NCI-H1105 (cell line): Measurements from ENCODE around the gene PTCRA.

ENCODE experiments used
- DNase-seq: peaks from one replicate; lab custom pipeline; 2025; lab: John Stamatoyannopoulos, UW

The PTCRA gene

DNA sequence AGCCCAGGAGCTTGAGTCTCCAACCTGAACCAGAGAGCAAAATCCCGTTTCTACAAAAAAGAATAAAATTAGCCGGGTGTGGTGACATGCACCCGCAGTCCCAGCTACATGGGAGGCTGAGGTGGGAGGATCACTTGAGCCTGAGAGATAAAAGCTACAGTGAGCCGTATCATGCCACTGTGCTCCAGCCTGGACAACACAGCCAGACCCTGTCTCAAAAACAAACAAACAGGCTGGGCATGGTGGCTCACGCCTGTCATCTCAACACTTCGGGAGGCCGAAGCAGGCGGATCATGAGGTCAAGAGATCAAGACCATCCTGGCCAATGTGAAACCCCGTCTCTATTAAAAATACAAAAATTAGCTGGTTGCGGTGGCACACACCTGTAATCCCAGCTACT is 11.4 kb upstream of the PTCRA start:
- DNase-seq = no peak

DNA sequence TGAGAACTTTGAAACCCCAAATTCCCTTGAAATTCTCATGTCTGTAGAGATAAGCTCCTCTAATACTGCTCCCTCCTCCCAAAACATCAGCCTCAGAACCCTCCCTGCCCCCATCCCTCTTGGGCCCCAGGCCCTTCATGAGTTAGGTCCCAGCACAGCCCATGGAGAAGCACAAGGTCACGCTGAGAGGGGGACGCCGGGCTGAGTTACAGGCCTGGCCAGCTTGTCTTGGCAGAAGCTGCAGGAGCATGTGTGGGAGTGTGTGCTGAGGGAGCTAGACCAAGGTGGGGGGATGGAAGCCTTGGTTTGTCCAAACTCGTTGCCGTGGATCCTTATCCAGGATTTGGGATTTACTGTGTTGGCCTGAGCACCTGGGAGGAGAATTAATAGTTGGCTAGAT is 8.5 kb upstream of the PTCRA start:
- DNase-seq = no peak

DNA sequence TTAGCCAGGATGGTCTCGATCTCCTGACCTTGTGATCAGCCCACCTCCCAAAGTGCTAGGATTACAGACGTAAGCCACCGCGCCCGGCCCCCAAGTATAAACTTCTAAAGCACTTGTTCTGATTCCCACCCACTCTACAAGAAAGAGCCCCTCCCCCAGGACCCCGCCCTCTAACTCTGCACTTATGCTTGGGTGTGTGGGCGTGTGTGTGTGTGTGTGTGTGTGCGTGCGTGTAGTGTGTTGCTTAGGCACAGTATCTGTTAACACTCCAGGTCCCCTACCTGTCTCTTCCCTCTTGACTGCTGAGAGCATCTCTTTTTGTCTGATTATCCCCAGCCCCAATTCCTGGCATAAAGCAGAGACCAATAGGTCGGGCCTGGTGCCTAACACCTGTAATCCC is 6.0 kb upstream of the PTCRA start:
- DNase-seq = no peak

DNA sequence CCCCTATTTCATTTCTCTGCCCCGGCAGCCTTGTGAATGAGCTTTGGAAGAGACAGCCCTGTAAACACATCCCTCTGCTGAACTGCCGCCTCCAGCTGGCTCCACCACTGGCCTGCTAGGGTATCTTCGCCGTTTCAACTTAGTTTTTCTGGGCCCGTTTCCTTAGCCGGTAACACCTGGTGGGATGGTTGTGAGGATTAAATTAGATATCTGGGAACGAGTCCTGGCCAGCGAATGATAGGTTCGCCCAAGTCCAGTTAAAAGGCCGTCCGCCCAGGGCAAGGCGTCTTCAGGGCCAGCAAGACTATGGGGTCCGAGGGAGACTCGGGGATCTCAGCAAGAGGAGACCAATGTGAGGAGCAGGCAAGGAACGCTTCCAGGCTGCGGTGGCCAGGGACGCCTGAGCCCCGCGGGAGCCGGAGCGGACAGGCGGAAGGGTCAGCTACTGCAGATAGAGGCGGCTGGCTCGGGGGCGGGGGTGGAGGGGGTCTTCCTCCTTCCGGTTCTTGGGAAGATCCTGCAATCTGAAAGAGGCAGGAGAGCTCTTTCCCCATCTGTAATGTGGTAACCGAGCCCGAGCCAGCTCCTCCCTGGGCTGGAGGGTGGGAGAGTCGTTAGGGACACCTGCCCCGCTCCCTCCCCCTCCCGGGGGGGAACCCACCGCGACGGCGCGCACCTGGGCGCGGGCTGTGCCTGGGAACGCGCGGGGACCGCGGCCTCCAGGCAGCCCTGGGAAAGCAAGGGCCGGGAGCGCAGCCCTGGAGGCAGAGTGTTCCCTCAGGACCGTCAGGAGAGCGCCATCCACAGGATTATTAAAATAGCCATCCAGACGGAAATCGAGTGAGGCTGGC is 4.5 kb upstream of the PTCRA start:
- no peak for DNase-seq

DNA sequence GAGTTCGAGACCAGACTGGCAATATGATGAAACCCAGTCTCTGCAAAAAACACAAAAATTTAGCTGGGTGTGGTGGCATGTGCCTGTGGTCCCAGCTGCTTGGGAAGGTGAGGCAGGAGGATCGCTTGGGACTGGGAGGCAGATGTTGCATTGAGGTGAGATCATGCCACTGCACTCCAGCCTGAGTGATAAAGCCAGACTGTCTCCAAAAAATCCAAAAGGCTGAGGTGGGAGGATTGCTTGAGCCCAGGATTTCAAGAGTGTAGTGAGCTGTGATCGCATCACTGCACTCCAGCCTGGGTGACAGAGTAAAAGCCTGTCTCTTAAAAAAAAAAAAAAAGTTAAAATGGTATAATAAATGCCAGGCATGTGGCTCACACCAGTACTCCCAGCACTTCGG is 1.3 kb upstream of the PTCRA start:
- no peak for DNase-seq

DNA sequence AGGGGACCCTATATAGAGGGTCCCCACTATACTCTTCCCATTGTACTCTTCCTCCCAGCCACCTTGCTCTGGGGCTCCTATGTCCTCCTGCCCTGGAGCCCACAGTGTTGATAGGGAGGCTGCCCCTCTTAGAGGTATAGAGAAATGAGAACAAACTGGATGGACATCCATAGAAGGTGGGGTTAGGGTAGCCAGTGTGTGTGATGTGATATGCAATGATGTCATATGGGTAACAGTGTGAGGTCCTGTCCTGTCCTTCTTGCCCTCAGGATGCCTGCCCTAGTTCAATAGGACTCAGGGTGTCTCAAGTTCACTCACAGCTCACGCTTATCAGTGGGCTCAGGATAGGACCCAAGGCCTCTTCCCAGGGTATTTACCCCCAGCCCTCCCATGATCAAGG is 435 bp downstream of the PTCRA start:
- no peak for DNase-seq

DNA sequence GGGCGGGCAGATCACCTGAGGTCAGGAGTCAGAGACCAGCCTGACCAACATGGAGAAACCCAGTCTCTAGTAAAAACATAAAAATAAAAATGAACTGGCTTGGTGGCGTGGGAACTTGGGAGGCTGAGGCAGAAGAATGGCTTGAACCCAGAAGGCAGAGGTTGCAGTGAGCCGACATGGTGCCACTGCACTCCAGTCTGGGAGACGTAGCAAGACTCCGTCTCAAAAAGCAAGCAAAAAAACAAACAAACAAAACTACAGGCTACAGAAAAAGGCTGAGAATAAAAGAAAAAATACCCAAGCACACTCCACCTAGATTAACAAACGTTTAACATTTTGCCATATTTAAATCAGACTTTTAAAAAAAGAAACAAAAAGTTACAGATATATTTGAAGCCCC is 5.9 kb downstream of the PTCRA start:
- DNase-seq = no peak

DNA sequence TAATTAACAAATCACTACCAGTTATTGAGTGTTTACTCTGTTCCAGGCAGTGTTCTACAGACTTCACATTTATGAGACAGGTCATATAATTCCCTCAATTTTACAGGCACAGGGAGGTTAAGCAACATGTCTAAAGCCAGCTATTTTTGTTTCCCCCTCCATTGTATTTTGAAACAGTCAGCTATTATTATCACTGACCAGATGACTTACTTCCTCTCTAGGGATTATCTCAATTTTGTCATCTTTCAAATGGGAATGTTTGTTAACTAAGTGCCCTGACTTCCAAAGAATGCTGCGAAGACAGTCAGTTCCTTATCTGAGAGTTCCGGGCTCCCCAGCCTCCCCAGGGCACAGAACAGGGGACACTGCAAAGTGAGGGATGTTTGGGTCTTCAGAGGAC is 7.8 kb downstream of the PTCRA start:
- no peak for DNase-seq

DNA sequence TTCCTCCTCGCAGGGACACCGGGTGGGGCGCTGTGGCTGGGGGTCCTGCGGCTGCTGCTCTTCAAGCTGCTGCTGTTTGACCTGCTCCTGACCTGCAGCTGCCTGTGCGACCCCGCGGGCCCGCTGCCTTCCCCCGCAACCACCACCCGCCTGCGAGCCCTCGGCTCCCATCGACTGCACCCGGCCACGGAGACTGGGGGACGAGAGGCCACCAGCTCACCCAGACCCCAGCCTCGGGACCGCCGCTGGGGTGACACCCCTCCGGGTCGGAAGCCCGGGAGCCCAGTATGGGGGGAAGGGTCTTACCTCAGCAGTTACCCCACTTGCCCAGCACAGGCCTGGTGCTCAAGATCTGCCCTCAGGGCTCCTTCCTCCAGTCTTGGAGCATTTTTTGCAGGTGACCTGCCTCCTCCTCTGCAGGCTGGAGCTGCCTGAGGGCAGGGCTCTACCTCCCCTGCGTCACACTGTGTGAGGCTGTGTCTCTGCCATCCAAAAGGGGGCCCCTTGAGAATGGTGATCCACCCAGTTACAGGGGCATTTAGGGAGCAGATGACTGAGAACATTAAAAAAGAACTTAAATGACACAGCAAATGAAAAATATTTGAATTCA is 9.5 kb downstream of the PTCRA start:
- no peak for DNase-seq

DNA sequence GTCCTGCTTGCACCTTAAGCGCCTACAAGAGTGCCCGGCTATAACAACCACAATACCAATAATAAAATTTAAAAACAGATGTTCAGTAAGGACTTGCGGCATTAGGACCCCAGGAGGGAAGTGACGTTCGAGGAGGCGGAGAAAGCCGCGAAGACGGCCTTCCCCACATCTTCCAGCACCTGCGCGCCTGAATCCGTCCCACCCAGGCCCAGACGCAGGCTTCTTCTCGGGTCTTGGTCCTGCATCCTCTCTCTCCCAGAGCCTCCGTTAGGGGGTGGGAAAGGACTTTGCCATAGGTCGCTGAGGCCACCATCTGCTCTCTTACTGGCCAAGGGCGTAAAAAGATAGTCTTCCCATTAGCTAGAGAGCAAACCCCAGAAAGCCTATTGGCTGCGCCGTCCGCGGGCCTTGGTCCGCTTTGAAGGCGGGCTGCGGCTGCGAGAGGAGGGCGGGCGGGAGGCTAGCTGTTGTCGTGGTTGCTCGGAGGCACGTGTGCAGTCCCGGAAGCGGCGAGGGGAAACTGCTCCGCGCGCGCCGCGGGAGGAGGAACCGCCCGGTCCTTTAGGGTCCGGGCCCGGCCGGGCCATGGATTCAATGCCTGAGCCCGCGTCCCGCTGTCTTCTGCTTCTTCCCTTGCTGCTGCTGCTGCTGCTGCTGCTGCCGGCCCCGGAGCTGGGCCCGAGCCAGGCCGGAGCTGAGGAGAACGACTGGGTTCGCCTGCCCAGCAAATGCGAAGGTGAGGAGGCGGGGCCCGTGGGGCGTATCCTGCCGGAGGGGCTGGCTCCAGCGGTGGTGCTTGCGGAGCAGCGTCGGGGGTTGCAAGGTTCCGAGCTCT is 13.3 kb downstream of the PTCRA start, which contains the start of gene CNPY3:
TSS of gene CNPY3 (plus strand) at position 495 of the 835 bp plus-strand sequence. CDS start at position 586, 91 bp downstream.
- DNase-seq = peak; percentile 99

DNA sequence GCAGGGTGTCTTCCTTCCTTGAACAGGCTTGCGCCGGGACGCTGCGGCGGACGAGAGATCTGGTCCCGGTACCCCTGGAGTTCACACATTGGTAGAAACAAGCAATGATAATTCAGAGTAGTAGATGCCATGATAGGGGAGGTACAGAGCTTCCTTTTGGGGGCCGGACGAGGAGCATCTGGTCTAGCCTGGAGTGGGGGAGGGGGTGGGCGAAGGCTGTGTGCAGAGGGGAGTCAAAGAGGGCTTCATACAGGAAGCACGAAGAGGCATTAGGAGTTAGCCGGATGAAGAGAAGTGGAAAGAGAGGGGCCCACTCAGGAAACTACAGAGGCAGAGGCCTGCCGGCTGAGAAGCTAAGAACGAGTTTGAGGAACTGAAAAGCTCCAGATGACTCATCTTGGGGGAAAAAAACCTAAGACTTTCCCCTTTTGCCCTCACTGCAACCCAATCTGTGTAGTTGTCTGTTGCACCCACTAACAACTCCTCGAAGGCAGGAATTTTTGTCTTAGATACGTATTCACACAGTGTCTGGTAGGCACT is 14.0 kb downstream of the PTCRA start:
- peak; percentile 41 for DNase-seq

DNA sequence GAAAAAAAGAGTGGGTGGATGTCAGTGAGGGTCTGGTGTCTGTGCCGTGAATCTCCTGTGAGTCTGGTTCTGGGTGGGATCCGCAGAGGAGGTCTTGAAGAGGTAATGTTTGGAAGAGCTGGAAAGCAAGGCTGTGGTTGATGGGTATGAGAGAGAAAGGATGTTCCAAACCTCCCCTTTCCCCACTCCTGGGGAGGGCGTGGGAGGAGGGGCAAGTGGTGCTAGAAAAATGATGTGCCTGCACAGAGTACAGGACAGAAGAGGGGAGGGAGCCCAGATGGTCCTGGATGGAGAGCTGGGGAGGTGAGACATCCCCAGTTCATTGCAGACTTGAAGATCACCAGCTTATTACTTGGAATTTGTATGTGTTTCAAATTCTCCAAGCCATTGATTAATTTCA is 16.6 kb downstream of the PTCRA start:
- DNase-seq = no peak

DNA sequence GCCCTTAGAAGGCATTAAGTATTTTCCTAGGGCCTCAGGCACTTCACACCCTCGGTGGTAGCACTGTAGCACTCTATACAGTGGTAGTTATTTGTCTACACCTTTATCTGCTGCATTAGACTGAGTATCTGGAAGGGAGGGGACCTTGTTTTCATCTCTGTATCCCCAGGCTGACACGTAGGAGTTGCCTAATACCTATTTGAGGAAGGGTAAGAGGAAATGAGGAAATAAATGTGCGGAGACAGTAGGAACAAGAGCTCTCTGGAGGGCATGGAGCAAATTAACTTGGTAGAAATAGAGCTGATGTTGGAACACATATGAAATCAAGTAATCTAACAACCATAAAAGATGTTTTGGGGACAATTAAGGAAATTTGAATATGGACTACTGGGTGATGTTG is 17.4 kb downstream of the PTCRA start:
- no peak for DNase-seq

DNA sequence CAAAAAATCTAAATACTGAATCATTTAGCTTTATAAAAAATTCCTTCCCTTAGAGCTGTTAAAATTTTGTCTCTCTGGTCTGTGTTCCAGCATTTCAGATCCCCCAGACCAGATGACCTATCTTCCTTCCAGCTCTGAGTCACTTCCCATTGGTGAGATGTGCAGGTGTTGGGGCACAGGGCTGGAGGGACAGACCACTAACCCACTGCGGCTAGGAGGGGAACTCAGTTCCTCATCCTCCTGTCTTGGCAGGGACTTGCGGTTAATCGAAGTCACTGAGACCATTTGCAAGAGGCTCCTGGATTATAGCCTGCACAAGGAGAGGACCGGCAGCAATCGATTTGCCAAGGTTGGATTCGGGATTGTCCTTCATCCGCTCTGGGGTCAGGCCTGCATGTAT is 19.5 kb downstream of the PTCRA start:
- no peak for DNase-seq

DNA sequence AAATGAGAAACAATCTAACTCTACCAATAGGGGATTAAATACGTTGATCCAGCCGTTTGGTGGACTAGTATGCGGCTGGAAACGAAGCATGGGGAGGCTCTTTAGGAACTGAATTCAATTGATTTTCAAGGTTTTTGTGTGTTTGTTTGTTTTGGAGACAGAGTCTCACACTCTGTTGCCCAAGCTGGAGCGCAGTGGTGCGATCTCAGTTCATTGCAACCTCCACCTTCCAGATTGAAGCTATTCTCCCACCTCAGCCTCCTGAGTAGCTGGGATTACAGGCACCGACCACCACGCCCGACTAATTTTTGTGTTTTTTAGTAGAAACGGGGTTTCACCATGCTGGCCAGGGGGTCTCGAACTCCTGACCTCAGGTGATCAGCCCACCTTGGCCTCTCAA is 20.5 kb downstream of the PTCRA start:
- no peak for DNase-seq

DNA sequence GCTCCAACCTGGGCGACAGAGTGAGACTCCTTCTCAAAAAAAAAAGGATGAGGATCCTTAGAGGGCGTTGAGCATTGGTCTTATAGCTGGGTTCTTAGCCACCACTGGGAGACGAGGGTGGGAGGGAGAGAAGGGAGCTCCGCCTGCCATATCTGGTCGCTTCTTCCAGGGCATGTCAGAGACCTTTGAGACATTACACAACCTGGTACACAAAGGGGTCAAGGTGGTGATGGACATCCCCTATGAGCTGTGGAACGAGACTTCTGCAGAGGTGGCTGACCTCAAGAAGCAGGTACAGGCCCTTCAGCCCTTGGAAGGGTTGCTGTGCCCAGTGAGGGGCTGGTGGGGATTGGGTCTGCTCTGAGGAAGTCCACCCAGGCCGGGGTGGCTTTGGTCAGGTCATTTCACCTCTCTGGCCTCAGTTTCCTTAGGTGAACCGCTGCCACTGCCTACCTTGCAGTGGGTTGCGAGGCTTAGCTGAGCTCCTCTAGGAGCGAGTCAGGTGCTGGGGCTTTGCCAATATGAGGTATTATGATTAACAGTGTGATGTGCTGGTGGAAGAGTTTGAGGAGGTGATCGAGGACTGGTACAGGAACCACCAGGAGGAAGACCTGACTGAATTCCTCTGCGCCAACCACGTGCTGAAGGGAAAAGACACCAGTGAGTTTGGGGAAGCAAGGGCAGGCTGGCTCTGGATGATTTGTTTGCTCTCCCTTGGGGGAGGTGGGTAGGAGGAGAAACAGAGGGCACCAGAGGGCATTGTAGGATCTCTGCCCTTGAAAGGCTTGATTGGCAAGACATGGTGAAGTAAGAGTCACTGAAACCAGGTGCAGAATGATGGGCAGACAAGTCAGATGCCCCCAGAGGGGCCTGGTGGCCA is 21.9 kb downstream of the PTCRA start:
- DNase-seq = no peak

DNA sequence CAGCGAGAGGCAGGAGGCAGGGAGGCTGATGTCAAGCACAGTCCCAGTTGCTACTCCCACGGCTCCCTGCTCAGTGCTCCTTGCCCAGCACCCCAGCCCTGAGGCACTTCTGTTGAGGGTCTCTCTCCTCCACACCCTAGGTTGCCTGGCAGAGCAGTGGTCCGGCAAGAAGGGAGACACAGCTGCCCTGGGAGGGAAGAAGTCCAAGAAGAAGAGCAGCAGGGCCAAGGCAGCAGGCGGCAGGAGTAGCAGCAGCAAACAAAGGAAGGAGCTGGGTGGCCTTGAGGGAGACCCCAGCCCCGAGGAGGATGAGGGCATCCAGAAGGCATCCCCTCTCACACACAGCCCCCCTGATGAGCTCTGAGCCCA is 22.6 kb downstream of the PTCRA start:
- DNase-seq = no peak

DNA sequence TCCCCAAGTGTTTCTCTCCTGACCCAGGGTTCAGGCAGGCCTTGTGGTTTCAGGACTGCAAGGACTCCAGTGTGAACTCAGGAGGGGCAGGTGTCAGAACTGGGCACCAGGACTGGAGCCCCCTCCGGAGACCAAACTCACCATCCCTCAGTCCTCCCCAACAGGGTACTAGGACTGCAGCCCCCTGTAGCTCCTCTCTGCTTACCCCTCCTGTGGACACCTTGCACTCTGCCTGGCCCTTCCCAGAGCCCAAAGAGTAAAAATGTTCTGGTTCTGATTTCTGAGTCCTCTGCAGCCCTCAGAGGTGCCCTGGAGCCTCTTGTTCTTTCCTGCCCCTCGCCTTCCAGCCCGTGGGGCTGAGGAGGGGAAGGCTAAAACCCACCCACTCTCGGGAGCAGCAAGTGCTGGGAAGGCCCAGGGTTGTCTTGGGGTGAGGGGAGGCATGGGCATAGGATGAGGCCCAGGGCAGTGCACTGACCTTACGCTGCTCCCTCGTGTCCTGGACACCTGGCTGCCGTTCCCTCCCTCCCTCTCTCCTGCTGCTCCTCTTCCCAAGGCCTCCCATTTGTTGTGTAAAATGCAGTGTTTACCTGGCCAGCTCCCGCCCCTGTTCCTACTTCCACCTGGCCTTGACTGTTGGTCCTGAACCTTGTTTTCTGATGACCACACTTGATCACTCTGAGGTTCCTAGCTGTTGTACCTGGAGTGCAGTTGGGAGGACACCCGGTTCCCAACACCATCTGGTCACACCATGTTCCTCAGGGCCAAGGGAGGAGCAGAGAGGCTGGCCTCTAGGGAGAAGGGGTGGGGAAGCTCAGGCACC is 23.3 kb downstream of the PTCRA start:
- DNase-seq = no peak

DNA sequence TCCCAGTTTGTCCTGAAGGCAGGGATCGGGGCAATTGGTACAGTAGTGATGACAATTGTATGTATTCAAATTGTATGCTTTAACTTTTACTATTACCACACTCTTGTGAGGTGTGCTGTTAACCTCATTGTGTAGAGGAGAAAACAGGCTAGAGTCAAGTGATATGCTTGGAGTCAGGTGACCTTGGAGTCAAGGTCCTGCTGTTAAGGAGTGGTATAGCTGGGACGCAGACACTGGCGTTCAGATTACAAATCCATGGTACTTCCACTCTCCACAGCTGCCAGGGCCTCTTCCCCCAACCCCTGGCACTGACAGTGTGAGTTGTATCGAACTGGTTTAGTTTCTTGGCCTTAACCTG is 23.9 kb downstream of the PTCRA start:
- no peak for DNase-seq

DNA sequence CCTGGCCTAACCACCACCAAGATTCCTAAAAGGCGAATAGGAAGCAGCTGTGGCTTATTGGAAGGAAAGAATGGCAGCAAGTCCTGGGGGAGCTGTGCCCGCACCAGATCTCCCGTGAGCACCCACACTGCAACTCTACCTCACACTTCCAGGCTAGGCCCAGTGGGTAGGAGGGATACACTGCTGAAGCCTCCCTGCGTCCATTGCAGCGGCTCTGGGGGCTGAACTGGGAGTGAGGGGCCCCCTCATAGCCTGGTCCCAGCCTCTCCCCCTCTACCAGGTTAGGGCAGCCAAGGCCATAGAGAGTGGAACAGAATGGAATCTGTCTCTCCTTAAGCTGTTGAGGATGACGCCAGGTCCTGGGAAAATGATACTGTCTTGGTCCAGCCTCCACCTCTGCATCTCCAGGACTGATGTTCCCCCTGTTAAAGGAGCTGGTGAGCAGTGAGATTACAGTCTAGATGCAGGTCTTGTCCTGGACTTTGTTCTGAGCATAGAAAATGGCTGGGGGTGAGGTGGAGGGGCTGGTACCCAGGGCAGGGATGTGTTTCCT is 24.7 kb downstream of the PTCRA start:
- no peak for DNase-seq
